Activated B cell treated with CpG ODN at 0.5 μM for 24 hours (primary cell): Measurements from ENCODE around the gene TMC4. TPM values are rescaled to one million over a fixed set of nuclear protein-coding genes. Genes with fewer than 3 reads are reported as not detected.
"Not testable (repeated sequence)": the region's sequence is repeated elsewhere in the genome, so short reads cannot be mapped to it uniquely, and the experiment has no call there.

Experiments
- ATAC-seq: fragments of 200-7000 bp; cut with Tn5 transposase; one replicate; pipeline ENCODE4 v1.10.0; 2021; ENCODE audit warnings: low read depth, mild to moderate bottlenecking, moderate library complexity
- CTCF ChIA-PET: fragments of 350-600 bp; sonication (Branson Sonifier 250); formaldehyde crosslinking; loops from one replicate; lab custom pipeline; 2021; ENCODE audit warnings: antibody characterized with exemption; lab: Charles Lee
- POLR2A ChIA-PET: fragments of 350-600 bp; sonication (Branson Sonifier 250); formaldehyde crosslinking; loops from one replicate; lab custom pipeline; 2021; ENCODE audit warnings: antibody characterized with exemption; lab: Charles Lee
- DNase-seq: peaks from one replicate; pipeline ENCODE4 v3.0.0; 2022
- H3K27ac Mint-ChIP-seq: one replicate; pipeline ENCODE4 v1.8.0; 2020; ENCODE audit warnings: mixed read lengths
- H3K27me3 Mint-ChIP-seq: one replicate; pipeline ENCODE4 v1.8.0; 2021; ENCODE audit warnings: mixed read lengths
- H3K36me3 Mint-ChIP-seq: one replicate; pipeline ENCODE4 v1.8.0; 2021; ENCODE audit warnings: low read depth, mixed read lengths
- H3K4me1 Mint-ChIP-seq: one replicate; pipeline ENCODE4 v1.8.0; 2021; ENCODE audit warnings: mixed read lengths
- H3K4me3 Mint-ChIP-seq: one replicate; pipeline ENCODE4 v1.8.0; 2020; ENCODE audit warnings: mild to moderate bottlenecking, mixed read lengths
- H3K9me3 Mint-ChIP-seq: one replicate; pipeline ENCODE4 v1.8.0; 2020; ENCODE audit warnings: mixed read lengths
- CTCF ChIP-seq: fragments of 200-600 bp; IDR thresholded peaks from one replicate; pipeline ENCODE4 v1.8.0; 2022; ENCODE audit warnings: antibody characterized with exemption, mild to moderate bottlenecking
- intact Hi-C: fragments of 100-400 bp; cut with micrococcal nuclease; formaldehyde crosslinking; loops from one replicate; pipeline ENCODE4 v1.15.1; 2024
- total RNA-seq: library from RNA; stranded (reverse); gene quantifications from 2 replicates; pipeline ENCODE4 v1.2.3, GENCODE V29; 2022

The TMC4 gene
- total RNA-seq, 1 donor from 2014 or later, result not detected

GRCh38 chr19:54179262-54179852 lies 6.4 kb upstream of the TMC4 start:
- DNase-seq (no peak), ATAC-seq (no peak)
- CTCF ChIA-PET, result no interaction called here
- Mint-ChIP-seq H3K36me3 (peaks cover 16% of the 10 kb centered on the region), H3K4me3 (no peak overlapping the region), H3K27ac (no peak overlapping the region), H3K27me3 (no peaks in the 10 kb centered on the region), H3K4me1 (peaks cover 4% of the 10 kb centered on the region), H3K9me3 (no peaks in the 10 kb centered on the region)
- intact Hi-C loops, result no loop called here
- POLR2A ChIA-PET, result no interaction called here
- no peak for TF ChIP-seq CTCF

GRCh38 chr19:54178581-54179261 lies 5.8 kb upstream of the TMC4 start:
- Mint-ChIP-seq H3K4me3 (no peak overlapping the region), H3K36me3 (peaks cover 13% of the 10 kb centered on the region), H3K4me1 (peaks cover 4% of the 10 kb centered on the region), H3K27ac (no peak overlapping the region), H3K9me3 (no peaks in the 10 kb centered on the region), H3K27me3 (no peaks in the 10 kb centered on the region)
- intact Hi-C loops, result no loop called here
- ATAC-seq (peak; percentile 94), DNase-seq (no peak)
- TF ChIP-seq CTCF, result no peak
- POLR2A ChIA-PET, result no interaction called here
- CTCF ChIA-PET, result no interaction called here

- H3K4me3 Mint-ChIP-seq, result no peak overlapping the region
- POLR2A ChIA-PET, result interaction anchor here (0.6 to 1.3 kb wide), 3 partner anchors 15 to 231 kb away, joined by 3 read pairs; partner anchors contain the start of genes MBOAT7 and RPS9
These were observed 1.2 kb upstream of the TMC4 start for GRCh38 chr19:54173951-54174834.

GRCh38 chr19:54173359-54173699 lies 369 bp upstream of the TMC4 start:
- H3K36me3 Mint-ChIP-seq, result peaks cover 6% of the 10 kb centered on the region
- ChIA-PET CTCF (interaction anchor here (0.9 to 1.4 kb wide), 4 partner anchors 14 to 154 kb away, joined by 3 to 5 read pairs (median 4); partner anchors contain the start of gene MBOAT7), POLR2A (interaction anchor here (0.6 to 1.0 kb wide), 3 partner anchors 16 to 33 kb away, joined by 3 to 4 read pairs (median 3); partner anchors contain the start of genes MBOAT7 and RPS9)
- intact Hi-C loops, result no loop called here
- H3K4me3 Mint-ChIP-seq, result no peak overlapping the region
- no peaks in the 10 kb centered on the region for H3K9me3 Mint-ChIP-seq
- no peak overlapping the region for H3K27ac Mint-ChIP-seq
- DNase-seq, result no peak
- peaks cover 15% of the 10 kb centered on the region for H3K4me1 Mint-ChIP-seq
- TF ChIP-seq CTCF, result no peak
- peaks cover 1% of the 10 kb centered on the region for H3K27me3 Mint-ChIP-seq
- ATAC-seq, result no peak

More at GRCh38 chr19:54173951-54174834, 1.2 kb upstream of the TMC4 start:
- H3K4me1 Mint-ChIP-seq, result peaks cover 13% of the 10 kb centered on the region
- H3K27me3 Mint-ChIP-seq, result no peaks in the 10 kb centered on the region
- CTCF ChIA-PET, result interaction anchor here (0.9 to 1.4 kb wide), 3 partner anchors 15 to 153 kb away, joined by 3 to 4 read pairs (median 3); no protein-coding TSS in a partner anchor
- H3K27ac Mint-ChIP-seq, result no peak overlapping the region
- peaks cover 9% of the 10 kb centered on the region for H3K36me3 Mint-ChIP-seq
- no peaks in the 10 kb centered on the region for H3K9me3 Mint-ChIP-seq
- ATAC-seq (no peak), DNase-seq (no peak)
- intact Hi-C loops, result no loop called here
- no peak for TF ChIP-seq CTCF

- DNase-seq, H3K4me3 Mint-ChIP-seq, H3K9me3 Mint-ChIP-seq, POLR2A ChIA-PET, H3K36me3 Mint-ChIP-seq, H3K27me3 Mint-ChIP-seq, CTCF ChIA-PET, ATAC-seq, H3K27ac Mint-ChIP-seq, intact Hi-C loops: not testable (repeated sequence)
- H3K4me1 Mint-ChIP-seq, result peaks cover 19% of the 10 kb centered on the region
These were observed 1.1 kb downstream of the TMC4 start for GRCh38 chr19:54171736-54172431.
